Activated CD8-positive, alpha-beta memory T cell treated with anti-CD3 and anti-CD28 coated beads, Interleukin-2, amount 50 U/mL, for 24 hours (primary cell): ENCODE data around the gene GRID1.

Source experiments
- DNase-seq: peaks from one replicate; pipeline ENCODE4 v3.0.0-alpha.2; 2020; ENCODE audit errors: extremely low read depth

GRID1 gene

GRCh38 chr10:86266446-86267242, 100.0 kb downstream of the GRID1 start:
- DNase-seq, result no peak

GRCh38 chr10:86265895-86266259, 100.7 kb downstream of the GRID1 start:
- DNase-seq, result no peak

- DNase-seq, result no peak
Observed at GRCh38 chr10:86265236-86265894, 101.2 kb downstream of the GRID1 start.

- DNase-seq, result no peak
Observed at GRCh38 chr10:86264481-86265231, 101.9 kb downstream of the GRID1 start.

- DNase-seq, result no peak
Observed at GRCh38 chr10:86263907-86264306, 102.7 kb downstream of the GRID1 start.

GRCh38 chr10:86263209-86263608, 103.4 kb downstream of the GRID1 start:
- no peak for DNase-seq

GRCh38 chr10:86262688-86263181, 103.9 kb downstream of the GRID1 start:
- DNase-seq, result no peak

- no peak for DNase-seq
Observed at GRCh38 chr10:86261941-86262687, 104.5 kb downstream of the GRID1 start.

- DNase-seq, result no peak
Observed at GRCh38 chr10:86261470-86261869, 105.1 kb downstream of the GRID1 start.

GRCh38 chr10:86260564-86260963, 106.0 kb downstream of the GRID1 start:
- DNase-seq, result no peak

- DNase-seq, result no peak
Observed at GRCh38 chr10:86259901-86260562, 106.6 kb downstream of the GRID1 start.

GRCh38 chr10:86258941-86259340, 107.7 kb downstream of the GRID1 start:
- no peak for DNase-seq

GRCh38 chr10:86258499-86258898, 108.1 kb downstream of the GRID1 start:
- DNase-seq, result no peak

GRCh38 chr10:86257683-86258082, 108.9 kb downstream of the GRID1 start:
- no peak for DNase-seq

- DNase-seq, result no peak
Observed at GRCh38 chr10:86256690-86257315, 109.8 kb downstream of the GRID1 start.

GRCh38 chr10:86255405-86256251, 111.0 kb downstream of the GRID1 start:
- no peak for DNase-seq

- DNase-seq, result no peak
Observed at GRCh38 chr10:86254526-86255174, 111.9 kb downstream of the GRID1 start.

- no peak for DNase-seq
Observed at GRCh38 chr10:86254081-86254480, 112.5 kb downstream of the GRID1 start.
